ENCODE data around the gene SLC39A6. TPM values are rescaled to one million over a fixed set of nuclear protein-coding genes. Genes with fewer than 3 reads are reported as not detected.

The SLC39A6 gene
- total RNA-seq, 1 donor from 2014 or later, result 32.1 TPM

DNA sequence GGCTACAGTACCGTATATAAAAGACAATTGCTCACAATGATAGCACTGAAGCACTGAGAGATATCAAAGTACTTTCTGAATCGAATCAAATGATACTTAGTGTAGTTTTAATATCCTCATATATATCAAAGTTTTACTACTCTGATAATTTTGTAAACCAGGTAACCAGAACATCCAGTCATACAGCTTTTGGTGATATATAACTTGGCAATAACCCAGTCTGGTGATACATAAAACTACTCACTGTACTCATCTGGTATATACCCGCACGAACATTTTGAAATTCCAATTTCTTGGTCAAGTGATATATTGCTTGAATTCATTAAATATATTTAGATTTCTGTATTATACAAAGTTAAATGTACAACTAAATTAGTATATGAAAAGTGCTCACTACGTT lies 20.5 kb downstream of the SLC39A6 start:
- H3K36me3 ChIP-seq, result peaks cover 22 to 47% of the 10 kb centered on the region in 2 donors

DNA sequence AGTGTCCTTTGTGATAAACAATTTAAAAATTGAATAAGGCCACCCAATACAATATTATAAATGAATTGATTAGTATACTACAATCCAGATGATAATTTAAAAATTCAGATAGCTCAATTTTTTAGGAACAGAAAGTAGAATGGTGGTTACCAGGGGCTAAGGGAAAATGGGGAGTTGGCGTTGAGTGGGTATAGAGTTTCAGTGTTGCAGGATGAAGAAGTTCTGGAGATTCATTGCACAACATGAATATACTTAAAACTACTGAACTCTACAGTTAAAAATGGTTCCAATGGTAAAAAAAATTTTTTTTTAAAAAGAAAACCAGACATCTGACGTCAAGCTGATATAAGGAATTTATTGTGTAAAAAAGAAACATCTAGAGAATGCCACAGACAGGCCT lies 20.9 kb downstream of the SLC39A6 start:
- peaks cover 18 to 43% of the 10 kb centered on the region in 2 donors for H3K36me3 ChIP-seq
- TF ChIP-seq, protein P1, sequence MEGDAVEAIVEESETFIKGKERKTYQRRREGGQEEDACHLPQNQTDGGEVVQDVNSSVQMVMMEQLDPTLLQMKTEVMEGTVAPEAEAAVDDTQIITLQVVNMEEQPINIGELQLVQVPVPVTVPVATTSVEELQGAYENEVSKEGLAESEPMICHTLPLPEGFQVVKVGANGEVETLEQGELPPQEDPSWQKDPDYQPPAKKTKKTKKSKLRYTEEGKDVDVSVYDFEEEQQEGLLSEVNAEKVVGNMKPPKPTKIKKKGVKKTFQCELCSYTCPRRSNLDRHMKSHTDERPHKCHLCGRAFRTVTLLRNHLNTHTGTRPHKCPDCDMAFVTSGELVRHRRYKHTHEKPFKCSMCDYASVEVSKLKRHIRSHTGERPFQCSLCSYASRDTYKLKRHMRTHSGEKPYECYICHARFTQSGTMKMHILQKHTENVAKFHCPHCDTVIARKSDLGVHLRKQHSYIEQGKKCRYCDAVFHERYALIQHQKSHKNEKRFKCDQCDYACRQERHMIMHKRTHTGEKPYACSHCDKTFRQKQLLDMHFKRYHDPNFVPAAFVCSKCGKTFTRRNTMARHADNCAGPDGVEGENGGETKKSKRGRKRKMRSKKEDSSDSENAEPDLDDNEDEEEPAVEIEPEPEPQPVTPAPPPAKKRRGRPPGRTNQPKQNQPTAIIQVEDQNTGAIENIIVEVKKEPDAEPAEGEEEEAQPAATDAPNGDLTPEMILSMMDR (IDR thresholded peaks at IDR 0.05), result no peak
- H3K27me3 ChIP-seq, result no peaks in the 10 kb centered on the region
- intact Hi-C loops (cut with DNase I), result no loop called here
- H3K27ac ChIP-seq, result no peak overlapping the region
- no peaks in the 10 kb centered on the region for H3K9me3 ChIP-seq
- H3K4me1 ChIP-seq, result no peaks in the 10 kb centered on the region
- DNase-seq (ENCODE audit: low spot score in 2 of 2), result no peak
- no peak overlapping the region for H3K4me3 ChIP-seq

More for the DNA sequence above, 20.5 kb downstream of the SLC39A6 start:
- no peaks in the 10 kb centered on the region for H3K9me3 ChIP-seq
- intact Hi-C loops (cut with DNase I), result no loop called here
- no peaks in the 10 kb centered on the region for H3K27me3 ChIP-seq
- H3K4me3 ChIP-seq, result no peak overlapping the region
- TF ChIP-seq, protein P1 (IDR thresholded peaks at IDR 0.05), result no peak
- no peak overlapping the region for H3K27ac ChIP-seq
- H3K4me1 ChIP-seq, result no peaks in the 10 kb centered on the region
- no peak for DNase-seq (ENCODE audit: low spot score in 2 of 2)

DNA sequence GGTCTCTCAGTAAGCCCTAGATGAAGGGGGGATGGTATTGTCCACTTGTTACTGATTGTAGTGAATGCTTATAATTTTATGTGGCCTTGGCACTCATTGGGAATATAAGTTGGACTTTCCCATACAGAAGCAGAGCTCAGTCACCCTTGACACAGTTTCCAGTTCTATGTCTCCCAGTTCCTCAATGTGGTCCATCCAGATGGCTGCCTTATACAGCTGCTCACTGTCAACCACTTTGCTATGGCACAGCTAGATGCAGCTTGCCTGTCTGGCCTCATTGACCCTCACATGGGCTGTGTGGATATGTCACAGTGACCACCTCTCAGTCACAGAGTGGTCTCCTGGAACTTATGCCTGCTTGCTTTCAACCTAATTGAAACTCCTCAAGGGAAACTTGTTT lies 21.7 kb downstream of the SLC39A6 start:
- Histone ChIP-seq H3K9me3 (peaks cover 0 to 7% of the 10 kb centered on the region in 2 donors), H3K27ac (no peak overlapping the region), H3K36me3 (peaks cover 12 to 36% of the 10 kb centered on the region in 2 donors), H3K4me3 (no peak overlapping the region), H3K4me1 (no peaks in the 10 kb centered on the region), H3K27me3 (no peaks in the 10 kb centered on the region)
- TF ChIP-seq, protein P1 (IDR thresholded peaks at IDR 0.05), result no peak
- DNase-seq (ENCODE audit: low spot score in 2 of 2), result no peak
- intact Hi-C loops (cut with DNase I), result no loop called here

GRCh38 chr18:36104749-36105148 lies 24.4 kb downstream of the SLC39A6 start:
- Histone ChIP-seq H3K27ac (no peak overlapping the region), H3K4me1 (no peaks in the 10 kb centered on the region), H3K27me3 (no peaks in the 10 kb centered on the region), H3K9me3 (peaks cover 0 to 10% of the 10 kb centered on the region in 2 donors), H3K36me3 (peaks cover 0 to 12% of the 10 kb centered on the region in 2 donors), H3K4me3 (no peak overlapping the region)
- intact Hi-C loops (cut with DNase I), result no loop called here
- no peak for DNase-seq (ENCODE audit: low spot score in 2 of 2)
- TF ChIP-seq, protein P1 (IDR thresholded peaks at IDR 0.05), result no peak

DNA sequence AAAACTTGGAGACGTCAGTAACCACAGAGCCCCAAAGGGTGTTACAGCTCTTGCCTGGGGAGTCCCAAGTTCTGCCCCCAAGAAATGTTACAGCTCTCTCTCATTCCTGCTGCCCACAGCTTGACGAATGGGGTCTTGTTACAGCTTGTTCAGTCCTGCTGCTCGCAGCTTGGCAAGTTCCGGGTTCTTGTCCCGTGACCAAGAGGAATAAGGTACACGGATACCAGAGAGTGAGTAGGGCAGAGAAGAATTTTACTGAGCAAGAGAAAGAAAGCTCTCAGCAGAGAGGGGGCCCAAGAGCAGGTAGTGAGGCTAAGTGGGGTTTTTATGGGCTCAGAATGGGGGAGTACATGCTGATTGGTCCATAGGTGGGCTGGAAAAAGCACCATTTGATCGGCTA lies 27.2 kb downstream of the SLC39A6 start:
- DNase-seq (ENCODE audit: low spot score in 2 of 2), result no peak
- intact Hi-C loops (cut with DNase I), result no loop called here

More for the DNA sequence above, 27.2 kb downstream of the SLC39A6 start:
- Histone ChIP-seq H3K27ac (no peak overlapping the region), H3K36me3 (no peaks in the 10 kb centered on the region), H3K9me3 (peaks cover 0 to 10% of the 10 kb centered on the region in 2 donors), H3K4me3 (no peak overlapping the region), H3K27me3 (no peaks in the 10 kb centered on the region), H3K4me1 (no peaks in the 10 kb centered on the region)
- TF ChIP-seq, protein P1 (IDR thresholded peaks at IDR 0.05), result no peak

Data from ascending aorta (tissue), 2 donors.